Endodermal cell (in vitro differentiated cells): Measurements from ENCODE around the gene MYF5. TPM values are rescaled to one million over a fixed set of nuclear protein-coding genes. Genes with fewer than 3 reads are reported as not detected.

ENCODE experiments used
- DNase-seq: peaks from one replicate; pipeline ENCODE4 v3.0.0-alpha.2; 2017
- H3K27ac ChIP-seq: 2 replicates; pipeline ENCODE4 v1.5.1; 2013; ENCODE audit warnings: mild to moderate bottlenecking, low read depth, low read length, moderate library complexity
- H3K27me3 ChIP-seq: 2 replicates; pipeline ENCODE4 v1.6.1; 2013; ENCODE audit warnings: mild to moderate bottlenecking, low read length, moderate library complexity; ENCODE audit not compliant: insufficient read depth, control insufficient read depth, poor library complexity, severe bottlenecking
- H3K36me3 ChIP-seq: 2 replicates; pipeline ENCODE4 v1.7.0; 2013; ENCODE audit warnings: mild to moderate bottlenecking, low read length, moderate library complexity; ENCODE audit not compliant: control insufficient read depth, insufficient read depth
- H3K4me1 ChIP-seq: one replicate; pipeline ENCODE4 v1.7.0; 2013; ENCODE audit warnings: low read length; ENCODE audit not compliant: control insufficient read depth, insufficient read depth
- H3K4me3 ChIP-seq: 2 replicates; pipeline ENCODE4 v1.5.1; 2013; ENCODE audit warnings: mild to moderate bottlenecking, low read length, moderate library complexity
- H3K9ac ChIP-seq: 2 replicates; pipeline ENCODE4 v1.6.1; 2013; ENCODE audit warnings: mild to moderate bottlenecking, low read length, moderate library complexity; ENCODE audit not compliant: poor library complexity, severe bottlenecking; ENCODE audit errors: extremely low read depth
- H3K9me3 ChIP-seq: 2 replicates; pipeline ENCODE4 v1.6.1; 2013; ENCODE audit warnings: mild to moderate bottlenecking, low read length, moderate library complexity; ENCODE audit not compliant: control insufficient read depth
- H3K27ac Mint-ChIP-seq: 2 replicates; pipeline ENCODE4 v1.8.0; 2020; ENCODE audit warnings: mixed read lengths
- H3K27me3 Mint-ChIP-seq: 2 replicates; pipeline ENCODE4 v1.8.0; 2021; ENCODE audit warnings: mild to moderate bottlenecking, mixed read lengths; ENCODE audit not compliant: insufficient read depth
- H3K36me3 Mint-ChIP-seq: 2 replicates; pipeline ENCODE4 v1.8.0; 2020; ENCODE audit warnings: low read depth, mixed read lengths
- H3K4me1 Mint-ChIP-seq: 2 replicates; pipeline ENCODE4 v1.8.0; 2020; ENCODE audit warnings: mixed read lengths
- H3K4me3 Mint-ChIP-seq: 2 replicates; pipeline ENCODE4 v1.8.0; 2020; ENCODE audit warnings: mild to moderate bottlenecking, moderate library complexity, mixed read lengths
- H3K9me3 Mint-ChIP-seq: 2 replicates; pipeline ENCODE4 v1.8.0; 2020; ENCODE audit warnings: mild to moderate bottlenecking, mixed read lengths
- CTCF ChIP-seq: fragments of 200-600 bp; sonication (generic); conservative IDR thresholded peaks from 2 replicates; pipeline ENCODE4 v1.5.0; 2021; ENCODE audit warnings: antibody characterized with exemption, mild to moderate bottlenecking
- WGBS, 2 experiments: methylation state at CpG; one replicate each; pipeline versions ENCODE4 v1.1.5 to v1.1.7; 2013; ENCODE audit warnings: missing lambda C conversion rate in 2 of 2, mixed read lengths in 1 of 2; ENCODE audit not compliant: insufficient coverage in 1 of 2, insufficient read length in 1 of 2; 5-methylcytosine and 5-hydroxymethylcytosine counted together
- total RNA-seq, 2 donors: library from RNA; stranded (reverse); fragmentation: NEBNext Ultra II Directional in 1 of 2; extraction: Animal tissue kit (Norgen Biotek cat#: 25700) in 1 of 2; gene quantifications; 2 replicates in 1 of 2; 3 replicates in 1 of 2; pipeline ENCODE4 v1.2.1, GENCODE V29; 2021

MYF5 gene
- total RNA-seq, 2 donors from 2014 or later: not detected

- Mint-ChIP-seq H3K4me1 (peaks cover 22% of the 10 kb centered on the region), H3K36me3 (no peaks in the 10 kb centered on the region), H3K27me3 (peaks cover 50% of the 10 kb centered on the region), H3K27ac (no peak overlapping the region), H3K9me3 (no peaks in the 10 kb centered on the region), H3K4me3 (no peak overlapping the region)
- TF ChIP-seq CTCF: no peak
- 81% methylated on average over 2 of the region's 2 CpGs; no CpG with 5 or more reads in 1 of the 2 experiments for WGBS, 2 experiments
- Histone ChIP-seq H3K27me3 (peaks cover 39% of the 10 kb centered on the region), H3K27ac (no peak overlapping the region), H3K9me3 (no peaks in the 10 kb centered on the region), H3K9ac (no peak overlapping the region), H3K4me3 (no peak overlapping the region), H3K36me3 (no peaks in the 10 kb centered on the region), H3K4me1 (peaks cover 7% of the 10 kb centered on the region)
- DNase-seq: no peak
Measured at GRCh38 chr12:80704420-80704819, 12.3 kb upstream of the MYF5 start.

- Histone ChIP-seq H3K27ac (no peak within 1 kb of the TSS), H3K36me3 (no peaks in the 10 kb centered on the region), H3K4me3 (peak within 1 kb of the TSS; percentile 74), H3K4me1 (peaks cover 7% of the 10 kb centered on the region), H3K27me3 (peaks cover 60% of the 10 kb centered on the region), H3K9ac (no peak within 1 kb of the TSS), H3K9me3 (no peaks in the 10 kb centered on the region)
- TF ChIP-seq CTCF: no peak
- Mint-ChIP-seq H3K36me3 (no peaks in the 10 kb centered on the region), H3K4me1 (peaks cover 31% of the 10 kb centered on the region), H3K27me3 (peaks cover 62% of the 10 kb centered on the region), H3K4me3 (peak within 1 kb of the TSS; percentile 60), H3K9me3 (no peaks in the 10 kb centered on the region), H3K27ac (no peak within 1 kb of the TSS)
- DNase-seq: no peak
- WGBS, 2 experiments: 84 to 87% methylated on average over 4 of the region's 4 CpGs
Measured at GRCh38 chr12:80707126-80707829, 9.4 kb upstream of the MYF5 start, which contains the start of gene MYF6. TSS of gene MYF6 (plus strand) at chr12:80707634. CDS start at chr12:80707720, 86 bp downstream.

GRCh38 chr12:80707830-80708258, 8.9 kb upstream of the MYF5 start:
- H3K4me3 ChIP-seq: peak overlapping the region; percentile 74
- peaks cover 31% of the 10 kb centered on the region for H3K4me1 Mint-ChIP-seq

More at GRCh38 chr12:80707830-80708258, 8.9 kb upstream of the MYF5 start:
- H3K9ac ChIP-seq: no peak overlapping the region
- H3K4me1 ChIP-seq: peaks cover 9% of the 10 kb centered on the region
- TF ChIP-seq CTCF: no peak
- peaks cover 64% of the 10 kb centered on the region for H3K27me3 Mint-ChIP-seq
- H3K36me3 ChIP-seq: no peaks in the 10 kb centered on the region
- no peaks in the 10 kb centered on the region for H3K9me3 Mint-ChIP-seq
- no peak overlapping the region for H3K27ac Mint-ChIP-seq
- no peak overlapping the region for H3K27ac ChIP-seq
- peak; percentile 84 for DNase-seq
- 36% methylated on average over 14 to 21 of the region's 21 CpGs for WGBS, 2 experiments
- no peaks in the 10 kb centered on the region for H3K36me3 Mint-ChIP-seq
- H3K4me3 Mint-ChIP-seq: peak overlapping the region; percentile 60
- no peaks in the 10 kb centered on the region for H3K9me3 ChIP-seq
- peaks cover 60% of the 10 kb centered on the region for H3K27me3 ChIP-seq
